GM18861 (cell line): ENCODE data around the gene ITGA8.
"Not testable (repeated sequence)": the region's sequence is repeated elsewhere in the genome, so short reads cannot be mapped to it uniquely, and the experiment has no call there.

Experiments used
- ATAC-seq: cut with Tn5 transposase; IDR thresholded peaks from one replicate; pipeline ENCODE4 v1.9.1; 2021; ENCODE audit not compliant: unreplicated experiment

ITGA8 gene

GRCh38 chr10:15620836-15621515, 98.7 kb downstream of the ITGA8 start:
- no peak for ATAC-seq

GRCh38 chr10:15620337-15620736, 99.4 kb downstream of the ITGA8 start:
- no peak for ATAC-seq

GRCh38 chr10:15609246-15609645, 110.5 kb downstream of the ITGA8 start:
- ATAC-seq = no peak

- ATAC-seq = no peak
These were observed 113.3 kb downstream of the ITGA8 start for GRCh38 chr10:15606377-15606776.

- ATAC-seq = no peak
These were observed 113.9 kb downstream of the ITGA8 start for GRCh38 chr10:15605740-15606369.

GRCh38 chr10:15603446-15604011, 116.2 kb downstream of the ITGA8 start:
- no peak for ATAC-seq

GRCh38 chr10:15601819-15602218, 117.9 kb downstream of the ITGA8 start:
- ATAC-seq = no peak

GRCh38 chr10:15595260-15595659, 124.5 kb downstream of the ITGA8 start:
- ATAC-seq = no peak

- ATAC-seq = no peak
These were observed 127.8 kb downstream of the ITGA8 start for GRCh38 chr10:15591937-15592336.

- ATAC-seq = no peak
These were observed 128.3 kb downstream of the ITGA8 start for GRCh38 chr10:15591431-15591830.

- no peak for ATAC-seq
These were observed 130.8 kb downstream of the ITGA8 start for GRCh38 chr10:15588635-15589508.

GRCh38 chr10:15588151-15588550, 131.6 kb downstream of the ITGA8 start:
- ATAC-seq = no peak

- no peak for ATAC-seq
These were observed 132.5 kb downstream of the ITGA8 start for GRCh38 chr10:15587271-15587670.

- peak; percentile 75 for ATAC-seq
These were observed 134.4 kb downstream of the ITGA8 start for GRCh38 chr10:15585303-15585715.

GRCh38 chr10:15582972-15583371, 136.8 kb downstream of the ITGA8 start:
- not testable (repeated sequence) for ATAC-seq

GRCh38 chr10:15579605-15580004, 140.1 kb downstream of the ITGA8 start:
- ATAC-seq = no peak

GRCh38 chr10:15572531-15573045, 147.1 kb downstream of the ITGA8 start:
- ATAC-seq = no peak

- no peak for ATAC-seq
These were observed 148.1 kb downstream of the ITGA8 start for GRCh38 chr10:15571575-15571974.

- ATAC-seq = no peak
These were observed 148.9 kb downstream of the ITGA8 start for GRCh38 chr10:15570738-15571339.

GRCh38 chr10:15567952-15568351, 151.8 kb downstream of the ITGA8 start:
- no peak for ATAC-seq

GRCh38 chr10:15563246-15563645, 156.5 kb downstream of the ITGA8 start:
- no peak for ATAC-seq
